H9 (cell line): Measurements from ENCODE around the gene CCDC122. TPM values are rescaled to one million over a fixed set of nuclear protein-coding genes. Genes with fewer than 3 reads are reported as not detected.

ENCODE experiments used
- DNase-seq: peaks from one replicate; pipeline ENCODE4 v3.0.0-alpha.2; 2017
- H2AFZ ChIP-seq: one replicate; pipeline ENCODE4 v1.6.1; 2013; ENCODE audit warnings: mild to moderate bottlenecking, low read length, control low read depth, moderate library complexity
- H2AK5ac ChIP-seq: 2 replicates; pipeline ENCODE4 v1.6.1; 2013; ENCODE audit warnings: low read length, control low read depth, mixed read lengths; ENCODE audit not compliant: insufficient read length
- H2BK120ac ChIP-seq: one replicate; pipeline ENCODE4 v1.6.1; 2013; ENCODE audit warnings: low read depth, mild to moderate bottlenecking, low read length, control low read depth, inconsistent platforms; ENCODE audit not compliant: poor library complexity, severe bottlenecking
- H2BK12ac ChIP-seq: 2 replicates; pipeline ENCODE4 v1.6.1; 2013; ENCODE audit warnings: low read length, control low read depth, mixed read lengths, low read depth; ENCODE audit not compliant: insufficient read length
- H2BK15ac ChIP-seq: 2 replicates; pipeline ENCODE4 v1.6.1; 2013; ENCODE audit warnings: low read depth, low read length, control low read depth
- H2BK20ac ChIP-seq: one replicate; pipeline ENCODE4 v1.6.1; 2013; ENCODE audit warnings: low read depth, mild to moderate bottlenecking, low read length, control low read depth, inconsistent platforms; ENCODE audit not compliant: poor library complexity, severe bottlenecking
- H2BK5ac ChIP-seq: 2 replicates; pipeline ENCODE4 v1.6.1; 2013; ENCODE audit warnings: low read length, control low read depth, mixed read lengths; ENCODE audit not compliant: insufficient read length
- H3K14ac ChIP-seq: 2 replicates; pipeline ENCODE4 v1.6.1; 2013; ENCODE audit warnings: low read length, control low read depth; ENCODE audit not compliant: insufficient read depth
- H3K18ac ChIP-seq: 2 replicates; pipeline ENCODE4 v1.6.1; 2013; ENCODE audit warnings: low read depth, mild to moderate bottlenecking, mixed read lengths, low read length, control low read depth; ENCODE audit not compliant: insufficient read length
- H3K23ac ChIP-seq: 2 replicates; pipeline ENCODE4 v1.6.1; 2013; ENCODE audit warnings: low read length, control low read depth, mixed read lengths, low read depth; ENCODE audit not compliant: insufficient read length
- H3K23me2 ChIP-seq: 2 replicates; pipeline ENCODE4 v1.6.1; 2013; ENCODE audit warnings: low read depth, mild to moderate bottlenecking, mixed read lengths, low read length, control low read depth; ENCODE audit not compliant: insufficient read length, poor library complexity, severe bottlenecking
- H3K27ac ChIP-seq: 2 replicates; pipeline ENCODE4 v1.5.1; 2013; ENCODE audit warnings: low read length, control low read depth, mixed read lengths, low read depth; ENCODE audit not compliant: insufficient read length
- H3K27me3 ChIP-seq: 2 replicates; pipeline ENCODE4 v1.6.1; 2013; ENCODE audit warnings: low read length, control low read depth, inconsistent platforms; ENCODE audit not compliant: insufficient read depth
- H3K4ac ChIP-seq: 2 replicates; pipeline ENCODE4 v1.6.1; 2013; ENCODE audit warnings: low read depth, mild to moderate bottlenecking, control low read depth, inconsistent platforms, low read length, moderate library complexity
- H3K4me1 ChIP-seq: 2 replicates; pipeline ENCODE4 v1.6.1; 2013; ENCODE audit warnings: low read length, control low read depth, inconsistent platforms; ENCODE audit not compliant: insufficient read depth
- H3K4me2 ChIP-seq: 2 replicates; pipeline ENCODE4 v1.6.1; 2013; ENCODE audit warnings: low read length, control low read depth, mixed read lengths; ENCODE audit not compliant: insufficient read length, insufficient read depth
- H3K56ac ChIP-seq: 2 replicates; pipeline ENCODE4 v1.6.1; 2013; ENCODE audit warnings: low read depth, mild to moderate bottlenecking, mixed read lengths, low read length, control low read depth; ENCODE audit not compliant: insufficient read length
- H3K79me1 ChIP-seq: 2 replicates; pipeline ENCODE4 v1.6.1; 2013; ENCODE audit warnings: low read depth, mild to moderate bottlenecking, moderate library complexity, low read length, control low read depth, inconsistent platforms; ENCODE audit not compliant: insufficient read depth, poor library complexity, severe bottlenecking
- H3K79me2 ChIP-seq: 2 replicates; pipeline ENCODE4 v1.6.1; 2013; ENCODE audit warnings: low read length, control low read depth, inconsistent platforms; ENCODE audit not compliant: insufficient read depth
- H3K9ac ChIP-seq: 2 replicates; pipeline ENCODE4 v1.6.1; 2013; ENCODE audit warnings: low read length, control low read depth, mixed read lengths; ENCODE audit not compliant: insufficient read length; ENCODE audit errors: extremely low read depth
- H3K9me3 ChIP-seq: one replicate; pipeline ENCODE4 v1.6.1; 2013; ENCODE audit warnings: low read depth, low read length, inconsistent platforms; ENCODE audit not compliant: control insufficient read depth
- H3T11ph ChIP-seq: one replicate; pipeline ENCODE4 v1.6.1; 2013; ENCODE audit warnings: mild to moderate bottlenecking, low read length, control low read depth, inconsistent platforms
- H4K20me1 ChIP-seq: one replicate; pipeline ENCODE4 v1.6.1; 2013; ENCODE audit not compliant: control insufficient read depth, insufficient read length, insufficient read depth
- H4K5ac ChIP-seq: 2 replicates; pipeline ENCODE4 v1.6.1; 2013; ENCODE audit warnings: low read depth, mild to moderate bottlenecking, mixed read lengths, low read length, control low read depth; ENCODE audit not compliant: insufficient read length
- H4K8ac ChIP-seq: replicated peaks from 2 replicates; pipeline ENCODE4 v1.6.1; 2013; ENCODE audit warnings: low read length, control low read depth, mixed read lengths, low read depth; ENCODE audit not compliant: insufficient read length
- H4K91ac ChIP-seq: 2 replicates; pipeline ENCODE4 v1.6.1; 2013; ENCODE audit warnings: low read depth, mild to moderate bottlenecking, moderate library complexity, mixed read lengths, low read length, control low read depth; ENCODE audit not compliant: insufficient read length
- H3K27ac Mint-ChIP-seq, 3 experiments: 2 replicates in 2 of 3; 3 replicates in 1 of 3; pipeline ENCODE4 v1.8.0; 2020 to 2021; ENCODE audit warnings: mixed read lengths in 3 of 3, mild to moderate bottlenecking in 1 of 3, moderate library complexity in 1 of 3
- H3K27me3 Mint-ChIP-seq: 2 replicates; pipeline ENCODE4 v1.8.0; 2021; ENCODE audit warnings: low read depth, mild to moderate bottlenecking, moderate library complexity, mixed read lengths
- H3K36me3 Mint-ChIP-seq, 3 experiments: 2 replicates in 2 of 3; 3 replicates in 1 of 3; pipeline ENCODE4 v1.8.0; 2020 to 2021; ENCODE audit warnings: low read depth in 3 of 3, mixed read lengths in 3 of 3; ENCODE audit not compliant: insufficient read depth in 1 of 3
- H3K4me1 Mint-ChIP-seq, 2 experiments: 2 replicates each; pipeline ENCODE4 v1.8.0; 2020; ENCODE audit warnings: mixed read lengths in 2 of 2
- H3K4me3 Mint-ChIP-seq, 2 experiments: 2 replicates in 1 of 2; 3 replicates in 1 of 2; pipeline ENCODE4 v1.8.0; 2020 to 2021; ENCODE audit warnings: mild to moderate bottlenecking in 2 of 2, mixed read lengths in 2 of 2, moderate library complexity in 1 of 2
- H3K9me3 Mint-ChIP-seq, 2 experiments: 2 replicates in 1 of 2; 3 replicates in 1 of 2; pipeline ENCODE4 v1.8.0; 2020; ENCODE audit warnings: mild to moderate bottlenecking in 2 of 2, mixed read lengths in 2 of 2, moderate library complexity in 1 of 2
- WGBS: extraction: QIAGEN DNeasy Blood & Tissue Kit; methylation state at CpG from one replicate; pipeline ENCODE4 v1.1.7; 2013; ENCODE audit warnings: missing lambda C conversion rate, low lambda C conversion rate, mixed read lengths; ENCODE audit not compliant: insufficient read length; ENCODE audit errors: extremely low coverage; 5-methylcytosine and 5-hydroxymethylcytosine counted together
- total RNA-seq: library from RNA; stranded (reverse); gene quantifications from 2 replicates; pipeline ENCODE4 v1.2.1, GENCODE V29; 2021
- TF ChIP-seq, protein P1 (sequence below): fragments of 200-600 bp; sonication (generic); conservative IDR thresholded peaks from 3 replicates; pipeline ENCODE4 v1.8.0; 2021; ENCODE audit warnings: antibody characterized with exemption, mild to moderate bottlenecking

Gene CCDC122
- total RNA-seq, 1 experiment from 2014 or later, result 5.6 TPM

DNA sequence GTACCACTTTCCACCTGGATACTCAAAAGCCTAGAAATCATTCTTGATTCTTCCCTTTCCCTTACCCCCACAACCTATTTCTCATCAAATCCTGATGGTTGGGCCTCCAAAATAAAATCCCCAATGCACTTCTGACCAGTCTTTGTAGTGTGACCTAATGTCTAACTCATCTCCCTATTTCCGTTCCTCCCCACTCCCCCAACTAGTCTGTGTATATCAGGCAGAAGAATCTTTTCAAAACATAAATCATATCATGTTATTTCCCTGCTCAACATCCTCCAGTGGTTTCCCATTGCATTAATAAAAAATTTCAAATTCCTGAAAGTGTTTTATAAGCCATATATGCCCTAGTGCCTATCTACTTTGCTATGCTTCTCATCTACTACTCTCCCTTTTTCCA lies 17.7 kb downstream of the CCDC122 start:
- Histone ChIP-seq H3K4me1 (no peaks in the 10 kb centered on the region), H3K79me1 (no peaks in the 10 kb centered on the region), H4K5ac (no peak overlapping the region), H3K4ac (no peak overlapping the region), H2BK5ac (no peak overlapping the region), H2AFZ (no peak overlapping the region), H2BK120ac (no peak overlapping the region), H2AK5ac (no peak overlapping the region), H3K18ac (no peak overlapping the region), H3K23me2 (no peaks in the 10 kb centered on the region), H3K56ac (no peak overlapping the region), H3K14ac (no peak overlapping the region), H4K20me1 (no peaks in the 10 kb centered on the region), H4K8ac (no peak overlapping the region), H3K23ac (no peak overlapping the region), H2BK12ac (no peak overlapping the region), H3K9ac (no peak overlapping the region), H3K9me3 (no peaks in the 10 kb centered on the region), H2BK20ac (no peak overlapping the region), H4K91ac (no peak overlapping the region), H3K27ac (no peak overlapping the region), H3K27me3 (no peaks in the 10 kb centered on the region), H2BK15ac (no peak overlapping the region), H3K4me2 (no peak overlapping the region), H3K79me2 (no peaks in the 10 kb centered on the region), H3T11ph (no peak overlapping the region)
- H3K4me3 Mint-ChIP-seq, result no peak overlapping the region
- peaks cover 13 to 22% (median 18%) of the 10 kb centered on the region in 3 experiments for H3K36me3 Mint-ChIP-seq
- DNase-seq, result no peak
- TF ChIP-seq, protein P1, sequence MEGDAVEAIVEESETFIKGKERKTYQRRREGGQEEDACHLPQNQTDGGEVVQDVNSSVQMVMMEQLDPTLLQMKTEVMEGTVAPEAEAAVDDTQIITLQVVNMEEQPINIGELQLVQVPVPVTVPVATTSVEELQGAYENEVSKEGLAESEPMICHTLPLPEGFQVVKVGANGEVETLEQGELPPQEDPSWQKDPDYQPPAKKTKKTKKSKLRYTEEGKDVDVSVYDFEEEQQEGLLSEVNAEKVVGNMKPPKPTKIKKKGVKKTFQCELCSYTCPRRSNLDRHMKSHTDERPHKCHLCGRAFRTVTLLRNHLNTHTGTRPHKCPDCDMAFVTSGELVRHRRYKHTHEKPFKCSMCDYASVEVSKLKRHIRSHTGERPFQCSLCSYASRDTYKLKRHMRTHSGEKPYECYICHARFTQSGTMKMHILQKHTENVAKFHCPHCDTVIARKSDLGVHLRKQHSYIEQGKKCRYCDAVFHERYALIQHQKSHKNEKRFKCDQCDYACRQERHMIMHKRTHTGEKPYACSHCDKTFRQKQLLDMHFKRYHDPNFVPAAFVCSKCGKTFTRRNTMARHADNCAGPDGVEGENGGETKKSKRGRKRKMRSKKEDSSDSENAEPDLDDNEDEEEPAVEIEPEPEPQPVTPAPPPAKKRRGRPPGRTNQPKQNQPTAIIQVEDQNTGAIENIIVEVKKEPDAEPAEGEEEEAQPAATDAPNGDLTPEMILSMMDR, result no peak
- peaks cover 4 to 10% of the 10 kb centered on the region in 2 experiments; a peak in 3 of 5 replicates for H3K9me3 Mint-ChIP-seq
- no CpG with 5 or more reads among the region's 1 CpG for WGBS
- no peak overlapping the region for H3K27ac Mint-ChIP-seq
- no peaks in the 10 kb centered on the region for H3K27me3 Mint-ChIP-seq
- peaks cover 5 to 18% of the 10 kb centered on the region in 2 experiments for H3K4me1 Mint-ChIP-seq
